H9 (cell line): ENCODE results near the gene FAIM2. TPM values are rescaled to one million over a fixed set of nuclear protein-coding genes. Genes with fewer than 3 reads are reported as not detected.
A peak's percentile ranks its signal among the peaks of the same experiment; 100 is the strongest.

ENCODE experiments used
- DNase-seq: peaks from one replicate; pipeline ENCODE4 v3.0.0-alpha.2; 2017
- H2AFZ ChIP-seq: one replicate; pipeline ENCODE4 v1.6.1; 2013; ENCODE audit warnings: mild to moderate bottlenecking, low read length, control low read depth, moderate library complexity
- H2AK5ac ChIP-seq: 2 replicates; pipeline ENCODE4 v1.6.1; 2013; ENCODE audit warnings: low read length, control low read depth, mixed read lengths; ENCODE audit not compliant: insufficient read length
- H2BK120ac ChIP-seq: one replicate; pipeline ENCODE4 v1.6.1; 2013; ENCODE audit warnings: low read depth, mild to moderate bottlenecking, low read length, control low read depth, inconsistent platforms; ENCODE audit not compliant: poor library complexity, severe bottlenecking
- H2BK12ac ChIP-seq: 2 replicates; pipeline ENCODE4 v1.6.1; 2013; ENCODE audit warnings: low read length, control low read depth, mixed read lengths, low read depth; ENCODE audit not compliant: insufficient read length
- H2BK15ac ChIP-seq: 2 replicates; pipeline ENCODE4 v1.6.1; 2013; ENCODE audit warnings: low read depth, low read length, control low read depth
- H2BK20ac ChIP-seq: one replicate; pipeline ENCODE4 v1.6.1; 2013; ENCODE audit warnings: low read depth, mild to moderate bottlenecking, low read length, control low read depth, inconsistent platforms; ENCODE audit not compliant: poor library complexity, severe bottlenecking
- H2BK5ac ChIP-seq: 2 replicates; pipeline ENCODE4 v1.6.1; 2013; ENCODE audit warnings: low read length, control low read depth, mixed read lengths; ENCODE audit not compliant: insufficient read length
- H3K14ac ChIP-seq: 2 replicates; pipeline ENCODE4 v1.6.1; 2013; ENCODE audit warnings: low read length, control low read depth; ENCODE audit not compliant: insufficient read depth
- H3K18ac ChIP-seq: 2 replicates; pipeline ENCODE4 v1.6.1; 2013; ENCODE audit warnings: low read depth, mild to moderate bottlenecking, mixed read lengths, low read length, control low read depth; ENCODE audit not compliant: insufficient read length
- H3K23ac ChIP-seq: 2 replicates; pipeline ENCODE4 v1.6.1; 2013; ENCODE audit warnings: low read length, control low read depth, mixed read lengths, low read depth; ENCODE audit not compliant: insufficient read length
- H3K23me2 ChIP-seq: 2 replicates; pipeline ENCODE4 v1.6.1; 2013; ENCODE audit warnings: low read depth, mild to moderate bottlenecking, mixed read lengths, low read length, control low read depth; ENCODE audit not compliant: insufficient read length, poor library complexity, severe bottlenecking
- H3K27ac ChIP-seq: 2 replicates; pipeline ENCODE4 v1.5.1; 2013; ENCODE audit warnings: low read length, control low read depth, mixed read lengths, low read depth; ENCODE audit not compliant: insufficient read length
- H3K27me3 ChIP-seq: 2 replicates; pipeline ENCODE4 v1.6.1; 2013; ENCODE audit warnings: low read length, control low read depth, inconsistent platforms; ENCODE audit not compliant: insufficient read depth
- H3K4ac ChIP-seq: 2 replicates; pipeline ENCODE4 v1.6.1; 2013; ENCODE audit warnings: low read depth, mild to moderate bottlenecking, control low read depth, inconsistent platforms, low read length, moderate library complexity
- H3K4me1 ChIP-seq: 2 replicates; pipeline ENCODE4 v1.6.1; 2013; ENCODE audit warnings: low read length, control low read depth, inconsistent platforms; ENCODE audit not compliant: insufficient read depth
- H3K4me2 ChIP-seq: 2 replicates; pipeline ENCODE4 v1.6.1; 2013; ENCODE audit warnings: low read length, control low read depth, mixed read lengths; ENCODE audit not compliant: insufficient read length, insufficient read depth
- H3K56ac ChIP-seq: 2 replicates; pipeline ENCODE4 v1.6.1; 2013; ENCODE audit warnings: low read depth, mild to moderate bottlenecking, mixed read lengths, low read length, control low read depth; ENCODE audit not compliant: insufficient read length
- H3K79me1 ChIP-seq: 2 replicates; pipeline ENCODE4 v1.6.1; 2013; ENCODE audit warnings: low read depth, mild to moderate bottlenecking, moderate library complexity, low read length, control low read depth, inconsistent platforms; ENCODE audit not compliant: insufficient read depth, poor library complexity, severe bottlenecking
- H3K79me2 ChIP-seq: 2 replicates; pipeline ENCODE4 v1.6.1; 2013; ENCODE audit warnings: low read length, control low read depth, inconsistent platforms; ENCODE audit not compliant: insufficient read depth
- H3K9ac ChIP-seq: 2 replicates; pipeline ENCODE4 v1.6.1; 2013; ENCODE audit warnings: low read length, control low read depth, mixed read lengths; ENCODE audit not compliant: insufficient read length; ENCODE audit errors: extremely low read depth
- H3K9me3 ChIP-seq: one replicate; pipeline ENCODE4 v1.6.1; 2013; ENCODE audit warnings: low read depth, low read length, inconsistent platforms; ENCODE audit not compliant: control insufficient read depth
- H3T11ph ChIP-seq: one replicate; pipeline ENCODE4 v1.6.1; 2013; ENCODE audit warnings: mild to moderate bottlenecking, low read length, control low read depth, inconsistent platforms
- H4K20me1 ChIP-seq: one replicate; pipeline ENCODE4 v1.6.1; 2013; ENCODE audit not compliant: control insufficient read depth, insufficient read length, insufficient read depth
- H4K5ac ChIP-seq: 2 replicates; pipeline ENCODE4 v1.6.1; 2013; ENCODE audit warnings: low read depth, mild to moderate bottlenecking, mixed read lengths, low read length, control low read depth; ENCODE audit not compliant: insufficient read length
- H4K8ac ChIP-seq: replicated peaks from 2 replicates; pipeline ENCODE4 v1.6.1; 2013; ENCODE audit warnings: low read length, control low read depth, mixed read lengths, low read depth; ENCODE audit not compliant: insufficient read length
- H4K91ac ChIP-seq: 2 replicates; pipeline ENCODE4 v1.6.1; 2013; ENCODE audit warnings: low read depth, mild to moderate bottlenecking, moderate library complexity, mixed read lengths, low read length, control low read depth; ENCODE audit not compliant: insufficient read length
- H3K27ac Mint-ChIP-seq, 3 experiments: 2 replicates in 2 of 3; 3 replicates in 1 of 3; pipeline ENCODE4 v1.8.0; 2020 to 2021; ENCODE audit warnings: mixed read lengths in 3 of 3, mild to moderate bottlenecking in 1 of 3, moderate library complexity in 1 of 3
- H3K27me3 Mint-ChIP-seq: 2 replicates; pipeline ENCODE4 v1.8.0; 2021; ENCODE audit warnings: low read depth, mild to moderate bottlenecking, moderate library complexity, mixed read lengths
- H3K36me3 Mint-ChIP-seq, 3 experiments: 2 replicates in 2 of 3; 3 replicates in 1 of 3; pipeline ENCODE4 v1.8.0; 2020 to 2021; ENCODE audit warnings: low read depth in 3 of 3, mixed read lengths in 3 of 3; ENCODE audit not compliant: insufficient read depth in 1 of 3
- H3K4me1 Mint-ChIP-seq, 2 experiments: 2 replicates each; pipeline ENCODE4 v1.8.0; 2020; ENCODE audit warnings: mixed read lengths in 2 of 2
- H3K4me3 Mint-ChIP-seq, 2 experiments: 2 replicates in 1 of 2; 3 replicates in 1 of 2; pipeline ENCODE4 v1.8.0; 2020 to 2021; ENCODE audit warnings: mild to moderate bottlenecking in 2 of 2, mixed read lengths in 2 of 2, moderate library complexity in 1 of 2
- H3K9me3 Mint-ChIP-seq, 2 experiments: 2 replicates in 1 of 2; 3 replicates in 1 of 2; pipeline ENCODE4 v1.8.0; 2020; ENCODE audit warnings: mild to moderate bottlenecking in 2 of 2, mixed read lengths in 2 of 2, moderate library complexity in 1 of 2
- CTCF ChIP-seq: fragments of 200-600 bp; sonication (generic); conservative IDR thresholded peaks from 3 replicates; pipeline ENCODE4 v1.8.0; 2021; ENCODE audit warnings: antibody characterized with exemption, mild to moderate bottlenecking
- WGBS: extraction: QIAGEN DNeasy Blood & Tissue Kit; methylation state at CpG from one replicate; pipeline ENCODE4 v1.1.7; 2013; ENCODE audit warnings: missing lambda C conversion rate, low lambda C conversion rate, mixed read lengths; ENCODE audit not compliant: insufficient read length; ENCODE audit errors: extremely low coverage; 5-methylcytosine and 5-hydroxymethylcytosine counted together
- total RNA-seq: library from RNA; stranded (reverse); gene quantifications from 2 replicates; pipeline ENCODE4 v1.2.1, GENCODE V29; 2021

The FAIM2 gene
- total RNA-seq, 1 experiment from 2014 or later, result 0.42 TPM

DNA sequence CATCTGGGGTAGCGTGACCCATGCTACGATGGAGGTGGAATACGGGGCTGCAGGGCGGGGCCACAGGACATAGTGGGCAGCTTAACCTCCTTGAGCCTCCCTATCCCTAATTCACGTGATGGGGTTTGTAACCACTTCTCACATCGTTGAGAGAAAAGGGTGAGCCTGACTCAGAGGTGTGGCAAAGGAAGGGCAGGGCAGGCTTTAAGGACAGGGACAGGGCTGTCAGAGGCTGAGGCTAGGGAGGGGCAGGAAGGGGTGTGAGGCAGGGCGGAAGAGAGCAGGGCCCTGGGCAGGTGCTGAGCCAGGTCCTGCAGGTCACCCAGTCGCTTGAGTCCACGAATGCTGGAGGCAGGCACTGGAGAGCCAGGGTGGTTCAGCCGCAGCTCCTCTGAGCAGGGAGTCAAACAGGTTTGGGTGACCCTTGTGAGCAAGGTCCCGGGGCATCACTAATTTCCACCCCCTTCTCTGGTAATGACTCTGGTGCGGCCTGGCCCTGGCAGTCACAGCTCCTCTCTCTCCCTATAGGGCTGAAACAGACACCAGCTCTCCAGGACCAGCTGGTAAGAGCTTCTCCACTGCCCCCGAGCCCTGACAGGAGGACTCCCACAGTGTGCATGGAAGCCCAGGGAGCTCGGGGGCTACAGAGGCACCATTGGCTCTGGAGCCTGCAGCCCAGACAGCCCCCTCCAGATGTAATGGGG, 39.4 kb upstream of the FAIM2 start:
- Mint-ChIP-seq H3K9me3 (no peaks in the 10 kb centered on the region), H3K4me1 (peaks cover 40 to 59% of the 10 kb centered on the region in 2 experiments), H3K4me3 (peak overlapping the region in 1 of 2 experiments; percentile 47; a peak in 2 of 5 replicates), H3K36me3 (no peaks in the 10 kb centered on the region; a peak in 1 of 7 replicates), H3K27me3 (peaks cover 27% of the 10 kb centered on the region), H3K27ac (no peak overlapping the region)
- Histone ChIP-seq H3K56ac (no peak overlapping the region), H3T11ph (no peak overlapping the region), H3K4me2 (no peak overlapping the region), H4K20me1 (no peaks in the 10 kb centered on the region), H2BK120ac (no peak overlapping the region), H3K79me1 (no peaks in the 10 kb centered on the region), H3K18ac (no peak overlapping the region), H3K4me1 (no peaks in the 10 kb centered on the region; the same call in 1 of the 2 replicates), H3K23ac (no peak overlapping the region), H2AFZ (no peak overlapping the region), H2AK5ac (no peak overlapping the region), H4K91ac (no peak overlapping the region), H4K5ac (no peak overlapping the region), H3K9ac (no peak overlapping the region), H3K23me2 (peaks cover 5% of the 10 kb centered on the region), H2BK5ac (no peak overlapping the region), H3K14ac (no peak overlapping the region), H3K27me3 (no peaks in the 10 kb centered on the region), H2BK12ac (no peak overlapping the region), H2BK20ac (no peak overlapping the region), H2BK15ac (no peak overlapping the region), H4K8ac (no peak overlapping the region), H3K4ac (no peak overlapping the region), H3K79me2 (no peaks in the 10 kb centered on the region), H3K27ac (no peak overlapping the region), H3K9me3 (no peaks in the 10 kb centered on the region)
- no peak for TF ChIP-seq CTCF
- peak; percentile 38 for DNase-seq
- no CpG with 5 or more reads among the region's 14 CpGs for WGBS
